WTC11 (cell line): ENCODE results near the gene LYRM4.

Source experiments
- ARID4B ChIP-seq: sonication (generic); formaldehyde crosslinking; IDR thresholded peaks from 2 replicates; pipeline ENCODE4 v1.8.0; 2023; ENCODE audit warnings: missing genetic modification reagents, mild to moderate bottlenecking, borderline replicate concordance
- CREB1 ChIP-seq: sonication (generic); formaldehyde crosslinking; IDR thresholded peaks from 2 replicates; pipeline ENCODE4 v1.8.0; 2023; ENCODE audit warnings: mild to moderate bottlenecking, missing genetic modification reagents
- CTCF ChIP-seq: fragments of 200-600 bp; IDR thresholded peaks from 2 replicates; pipeline ENCODE4 v1.8.0; 2022; ENCODE audit warnings: antibody characterized with exemption
- ESRRA ChIP-seq: sonication (generic); formaldehyde crosslinking; IDR thresholded peaks from 2 replicates; pipeline ENCODE4 v1.8.1; 2022; ENCODE audit warnings: mild to moderate bottlenecking, missing genetic modification reagents, borderline replicate concordance
- FOXP1 ChIP-seq: sonication (generic); formaldehyde crosslinking; IDR thresholded peaks from 2 replicates; pipeline ENCODE4 v1.8.0; 2022; ENCODE audit warnings: missing genetic modification reagents, mild to moderate bottlenecking, moderate library complexity, borderline replicate concordance
- HMGA2 ChIP-seq: fragments of 250-450 bp; sonication (Bioruptor Pico); IDR thresholded peaks from 2 replicates; pipeline ENCODE4 v1.4.0; 2021; ENCODE audit warnings: mild to moderate bottlenecking, moderate library complexity
- IRF2 ChIP-seq: sonication (generic); formaldehyde crosslinking; IDR thresholded peaks from 2 replicates; pipeline ENCODE4 v1.8.0; 2022; ENCODE audit warnings: low read depth, missing genetic modification reagents, borderline replicate concordance
- ZBTB43 ChIP-seq: sonication (generic); formaldehyde crosslinking; IDR thresholded peaks from 2 replicates; pipeline ENCODE4 v1.8.1; 2023; ENCODE audit warnings: mild to moderate bottlenecking, missing genetic modification reagents
- TF ChIP-seq, protein P1 (sequence below): sonication (generic); formaldehyde crosslinking; IDR thresholded peaks from 2 replicates; pipeline ENCODE4 v1.8.0; 2022; ENCODE audit warnings: missing genetic modification reagents
- TF ChIP-seq, protein P2 (sequence below): sonication (generic); formaldehyde crosslinking; IDR thresholded peaks from 2 replicates; pipeline ENCODE4 v1.8.1; 2023; ENCODE audit warnings: mild to moderate bottlenecking, missing genetic modification reagents, moderate library complexity
- TF ChIP-seq, protein P3 (sequence below): sonication (generic); formaldehyde crosslinking; IDR thresholded peaks from 2 replicates; pipeline ENCODE4 v1.8.1; 2022; ENCODE audit warnings: low read depth, mild to moderate bottlenecking, moderate library complexity, missing genetic modification reagents, borderline replicate concordance

- TF ChIP-seq, protein P1, sequence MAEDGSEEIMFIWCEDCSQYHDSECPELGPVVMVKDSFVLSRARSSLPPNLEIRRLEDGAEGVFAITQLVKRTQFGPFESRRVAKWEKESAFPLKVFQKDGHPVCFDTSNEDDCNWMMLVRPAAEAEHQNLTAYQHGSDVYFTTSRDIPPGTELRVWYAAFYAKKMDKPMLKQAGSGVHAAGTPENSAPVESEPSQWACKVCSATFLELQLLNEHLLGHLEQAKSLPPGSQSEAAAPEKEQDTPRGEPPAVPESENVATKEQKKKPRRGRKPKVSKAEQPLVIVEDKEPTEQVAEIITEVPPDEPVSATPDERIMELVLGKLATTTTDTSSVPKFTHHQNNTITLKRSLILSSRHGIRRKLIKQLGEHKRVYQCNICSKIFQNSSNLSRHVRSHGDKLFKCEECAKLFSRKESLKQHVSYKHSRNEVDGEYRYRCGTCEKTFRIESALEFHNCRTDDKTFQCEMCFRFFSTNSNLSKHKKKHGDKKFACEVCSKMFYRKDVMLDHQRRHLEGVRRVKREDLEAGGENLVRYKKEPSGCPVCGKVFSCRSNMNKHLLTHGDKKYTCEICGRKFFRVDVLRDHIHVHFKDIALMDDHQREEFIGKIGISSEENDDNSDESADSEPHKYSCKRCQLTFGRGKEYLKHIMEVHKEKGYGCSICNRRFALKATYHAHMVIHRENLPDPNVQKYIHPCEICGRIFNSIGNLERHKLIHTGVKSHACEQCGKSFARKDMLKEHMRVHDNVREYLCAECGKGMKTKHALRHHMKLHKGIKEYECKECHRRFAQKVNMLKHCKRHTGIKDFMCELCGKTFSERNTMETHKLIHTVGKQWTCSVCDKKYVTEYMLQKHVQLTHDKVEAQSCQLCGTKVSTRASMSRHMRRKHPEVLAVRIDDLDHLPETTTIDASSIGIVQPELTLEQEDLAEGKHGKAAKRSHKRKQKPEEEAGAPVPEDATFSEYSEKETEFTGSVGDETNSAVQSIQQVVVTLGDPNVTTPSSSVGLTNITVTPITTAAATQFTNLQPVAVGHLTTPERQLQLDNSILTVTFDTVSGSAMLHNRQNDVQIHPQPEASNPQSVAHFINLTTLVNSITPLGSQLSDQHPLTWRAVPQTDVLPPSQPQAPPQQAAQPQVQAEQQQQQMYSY: no peak
- TF ChIP-seq ESRRA (CRISPR knock-in tag) (no peak), CTCF (no peak), FOXP1 (CRISPR knock-in tag) (no peak), CREB1 (CRISPR knock-in tag) (no peak), ARID4B (CRISPR knock-in tag) (no peak), HMGA2 (no peak), ZBTB43 (CRISPR knock-in tag) (no peak), IRF2 (CRISPR knock-in tag) (no peak)
- TF ChIP-seq, protein P2, sequence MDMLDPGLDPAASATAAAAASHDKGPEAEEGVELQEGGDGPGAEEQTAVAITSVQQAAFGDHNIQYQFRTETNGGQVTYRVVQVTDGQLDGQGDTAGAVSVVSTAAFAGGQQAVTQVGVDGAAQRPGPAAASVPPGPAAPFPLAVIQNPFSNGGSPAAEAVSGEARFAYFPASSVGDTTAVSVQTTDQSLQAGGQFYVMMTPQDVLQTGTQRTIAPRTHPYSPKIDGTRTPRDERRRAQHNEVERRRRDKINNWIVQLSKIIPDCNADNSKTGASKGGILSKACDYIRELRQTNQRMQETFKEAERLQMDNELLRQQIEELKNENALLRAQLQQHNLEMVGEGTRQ (CRISPR knock-in tag): no peak
- TF ChIP-seq, protein P3, sequence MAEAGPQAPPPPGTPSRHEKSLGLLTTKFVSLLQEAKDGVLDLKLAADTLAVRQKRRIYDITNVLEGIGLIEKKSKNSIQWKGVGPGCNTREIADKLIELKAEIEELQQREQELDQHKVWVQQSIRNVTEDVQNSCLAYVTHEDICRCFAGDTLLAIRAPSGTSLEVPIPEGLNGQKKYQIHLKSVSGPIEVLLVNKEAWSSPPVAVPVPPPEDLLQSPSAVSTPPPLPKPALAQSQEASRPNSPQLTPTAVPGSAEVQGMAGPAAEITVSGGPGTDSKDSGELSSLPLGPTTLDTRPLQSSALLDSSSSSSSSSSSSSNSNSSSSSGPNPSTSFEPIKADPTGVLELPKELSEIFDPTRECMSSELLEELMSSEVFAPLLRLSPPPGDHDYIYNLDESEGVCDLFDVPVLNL (CRISPR knock-in tag): no peak
Measured at GRCh38 chr6:5246141-5247097, 14.3 kb downstream of the LYRM4 start.
